GM12878 (cell line): ENCODE data around the gene GNRHR. TPM values are rescaled to one million over a fixed set of nuclear protein-coding genes. Genes with fewer than 3 reads are reported as not detected.

ENCODE experiments used
- CHD1 ChIP-seq: IDR thresholded peaks from 2 replicates; pipeline ENCODE4 v1.6.1; 2012; ENCODE audit warnings: low read depth, low read length, improper control_type of control experiment
- EGR1 ChIP-seq, 2 experiments: IDR thresholded peaks; 1 replicate in 1 of 2; 2 replicates in 1 of 2; pipeline ENCODE4 v1.6.1; 2011 to 2012; ENCODE audit warnings: low read depth in 2 of 2, low read length in 2 of 2, borderline replicate concordance in 1 of 2, mild to moderate bottlenecking in 1 of 2, moderate library complexity in 1 of 2
- HDAC2 ChIP-seq: fragments of 200-600 bp; sonication (generic); IDR thresholded peaks from 2 replicates; pipeline ENCODE4 v1.6.1; 2017
- IRF5 ChIP-seq: fragments of 450-650 bp; IDR thresholded peaks from 2 replicates; pipeline ENCODE4 v1.6.1; 2017; ENCODE audit warnings: borderline replicate concordance
- NR2C2 ChIP-seq: IDR thresholded peaks from 2 replicates; pipeline ENCODE4 v1.6.1; 2011; ENCODE audit warnings: borderline replicate concordance, low read depth; ENCODE audit not compliant: control insufficient read depth, insufficient read length
- PAX8 ChIP-seq: fragments of 450-650 bp; IDR thresholded peaks from 2 replicates; pipeline ENCODE4 v1.6.1; 2017; ENCODE audit warnings: mild to moderate bottlenecking, moderate library complexity
- SIN3A ChIP-seq: IDR thresholded peaks from 2 replicates; pipeline ENCODE4 v1.6.1; 2012; ENCODE audit warnings: low read depth, low read length, improper control_type of control experiment
- SRF ChIP-seq, 2 experiments: IDR thresholded peaks; 2 replicates each; pipeline ENCODE4 v1.6.1; 2011; ENCODE audit warnings: low read depth in 2 of 2, low read length in 2 of 2, mild to moderate bottlenecking in 1 of 2, moderate library complexity in 1 of 2
- STAT1 ChIP-seq: fragments of 450-650 bp; conservative IDR thresholded peaks from 2 replicates; pipeline ENCODE4 v1.6.1; 2014; ENCODE audit warnings: antibody characterized with exemption, mild to moderate bottlenecking
- ZBTB11 ChIP-seq: fragments of 450-650 bp; formaldehyde crosslinking; IDR thresholded peaks from 2 replicates; pipeline ENCODE4 v1.5.0; 2022; ENCODE audit warnings: mild to moderate bottlenecking, missing genetic modification characterization
- polyA plus RNA-seq, 11 experiments: library from polyadenylated mRNA; depleted of rRNA in 4 of 11; unstranded in 6 of 11; stranded (reverse) in 5 of 11; fragments of >200 nt; fragmentation: Nextera tagmentation in 4 of 11; fragmentation: Illumina TruSeq in 1 of 11; extraction: Ambion mirVana in 4 of 11; extraction: Trizol in 1 of 11; gene quantifications; 1 replicate in 1 of 11; 2 replicates in 10 of 11; pipeline versions ENCODE4 v1.2.1 to v1.2.3, GENCODE V29; 2011 to 2016; ENCODE audit warnings: inconsistent platforms in 2 of 11, missing spikeins in 2 of 11, low read depth in 1 of 11
- total RNA-seq, 4 experiments: library from RNA; depleted of rRNA in 3 of 4; stranded (reverse); fragments of >200 nt in 3 of 4; fragmentation: Illumina TruSeq in 1 of 4; extraction: Trizol in 1 of 4; gene quantifications; 2 replicates each; pipeline versions ENCODE4 v1.2.1 to v1.2.3, GENCODE V29; 2013 to 2021

The GNRHR gene
- total and polyA plus RNA-seq, 10 of the 15 experiments (the other 5 are each of a cell fraction or from before 2014, with no cell fraction given) = 0.02 to 0.12 (median 0.08) TPM; not detected in 7

- no peak for TF ChIP-seq IRF5
- no peak for TF ChIP-seq STAT1
- TF ChIP-seq SIN3A = no peak
- no peak for TF ChIP-seq PAX8
- no peak for TF ChIP-seq ZBTB11 (CRISPR knock-in tag)
- no peak for TF ChIP-seq EGR1 (IDR thresholded peaks at IDR 0.05; ENCODE audit: borderline replicate concordance in 1 of 2, low read depth in 2 of 2, low read length in 2 of 2)
- no peak for TF ChIP-seq SRF (IDR thresholded peaks at IDR 0.05; ENCODE audit: low read depth in 2 of 2, low read length in 2 of 2)
- TF ChIP-seq NR2C2 = no peak
- no peak for TF ChIP-seq HDAC2
- TF ChIP-seq CHD1 = no peak
- TF ChIP-seq, all 136 proteins: peak for 0
These were observed 3.5 kb downstream of the GNRHR start (continued) for GRCh38 chr4:67750691-67751090.
